Ishikawa (cell line): ENCODE results near the gene IGF2BP3.

ENCODE experiments used
- CEBPB ChIP-seq: IDR thresholded peaks from 2 replicates; pipeline ENCODE4 v1.6.1; 2012
- CREB1 ChIP-seq: IDR thresholded peaks from 2 replicates; pipeline ENCODE4 v1.6.1; 2012; ENCODE audit warnings: low read depth
- EGR1 ChIP-seq: IDR thresholded peaks from 2 replicates; pipeline ENCODE4 v1.6.1; 2012
- EP300 ChIP-seq: IDR thresholded peaks from 2 replicates; pipeline ENCODE4 v1.6.1; 2012; ENCODE audit warnings: borderline replicate concordance
- FOXM1 ChIP-seq: IDR thresholded peaks from 2 replicates; pipeline ENCODE4 v1.6.1; 2012; ENCODE audit warnings: low read depth, borderline replicate concordance
- NFIC ChIP-seq: IDR thresholded peaks from 2 replicates; pipeline ENCODE4 v1.6.1; 2012
- RAD21 ChIP-seq: IDR thresholded peaks from 2 replicates; pipeline ENCODE4 v1.6.1; 2012; ENCODE audit warnings: low read depth
- TAF1 ChIP-seq: IDR thresholded peaks from 2 replicates; pipeline ENCODE4 v1.6.1; 2012; ENCODE audit warnings: low read depth, mild to moderate bottlenecking
- TCF12 ChIP-seq: IDR thresholded peaks from 2 replicates; pipeline ENCODE4 v1.6.1; 2012; ENCODE audit warnings: low read depth
- TEAD4 ChIP-seq: IDR thresholded peaks from 2 replicates; pipeline ENCODE4 v1.6.1; 2012
- YY1 ChIP-seq: IDR thresholded peaks from 2 replicates; pipeline ENCODE4 v1.6.1; 2012; ENCODE audit warnings: low read depth
- ZBTB7A ChIP-seq: IDR thresholded peaks from 2 replicates; pipeline ENCODE4 v1.6.1; 2012; ENCODE audit warnings: low read depth
- TF ChIP-seq, protein P1 (sequence below): IDR thresholded peaks from 2 replicates; pipeline ENCODE4 v1.6.1; 2012
- TF ChIP-seq, protein P2 (sequence below): IDR thresholded peaks from 2 replicates; pipeline ENCODE4 v1.6.1; 2012
- TF ChIP-seq, protein P3 (sequence below): IDR thresholded peaks from 2 replicates; pipeline ENCODE4 v1.6.1; 2012; ENCODE audit warnings: low read depth, mild to moderate bottlenecking

IGF2BP3 gene

GRCh38 chr7:23475576-23475839 is 5.2 kb upstream of the IGF2BP3 start:
- TF ChIP-seq TEAD4 = no peak
- TF ChIP-seq TAF1 = no peak
- TF ChIP-seq ZBTB7A = no peak
- TF ChIP-seq EGR1 = no peak
- TF ChIP-seq EP300 = no peak
- no peak for TF ChIP-seq CEBPB
- TF ChIP-seq, protein P1, sequence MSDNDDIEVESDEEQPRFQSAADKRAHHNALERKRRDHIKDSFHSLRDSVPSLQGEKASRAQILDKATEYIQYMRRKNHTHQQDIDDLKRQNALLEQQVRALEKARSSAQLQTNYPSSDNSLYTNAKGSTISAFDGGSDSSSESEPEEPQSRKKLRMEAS = no peak
- no peak for TF ChIP-seq FOXM1
- TF ChIP-seq, protein P2, sequence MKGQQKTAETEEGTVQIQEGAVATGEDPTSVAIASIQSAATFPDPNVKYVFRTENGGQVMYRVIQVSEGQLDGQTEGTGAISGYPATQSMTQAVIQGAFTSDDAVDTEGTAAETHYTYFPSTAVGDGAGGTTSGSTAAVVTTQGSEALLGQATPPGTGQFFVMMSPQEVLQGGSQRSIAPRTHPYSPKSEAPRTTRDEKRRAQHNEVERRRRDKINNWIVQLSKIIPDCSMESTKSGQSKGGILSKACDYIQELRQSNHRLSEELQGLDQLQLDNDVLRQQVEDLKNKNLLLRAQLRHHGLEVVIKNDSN = no peak

GRCh38 chr7:23474829-23475575 is 4.7 kb upstream of the IGF2BP3 start:
- no peak; the same call in 1 of the 2 replicates for TF ChIP-seq NFIC
- no peak for TF ChIP-seq TAF1
- no peak for TF ChIP-seq YY1
- TF ChIP-seq EP300 = no peak
- TF ChIP-seq, protein P2 = no peak
- TF ChIP-seq, protein P3, sequence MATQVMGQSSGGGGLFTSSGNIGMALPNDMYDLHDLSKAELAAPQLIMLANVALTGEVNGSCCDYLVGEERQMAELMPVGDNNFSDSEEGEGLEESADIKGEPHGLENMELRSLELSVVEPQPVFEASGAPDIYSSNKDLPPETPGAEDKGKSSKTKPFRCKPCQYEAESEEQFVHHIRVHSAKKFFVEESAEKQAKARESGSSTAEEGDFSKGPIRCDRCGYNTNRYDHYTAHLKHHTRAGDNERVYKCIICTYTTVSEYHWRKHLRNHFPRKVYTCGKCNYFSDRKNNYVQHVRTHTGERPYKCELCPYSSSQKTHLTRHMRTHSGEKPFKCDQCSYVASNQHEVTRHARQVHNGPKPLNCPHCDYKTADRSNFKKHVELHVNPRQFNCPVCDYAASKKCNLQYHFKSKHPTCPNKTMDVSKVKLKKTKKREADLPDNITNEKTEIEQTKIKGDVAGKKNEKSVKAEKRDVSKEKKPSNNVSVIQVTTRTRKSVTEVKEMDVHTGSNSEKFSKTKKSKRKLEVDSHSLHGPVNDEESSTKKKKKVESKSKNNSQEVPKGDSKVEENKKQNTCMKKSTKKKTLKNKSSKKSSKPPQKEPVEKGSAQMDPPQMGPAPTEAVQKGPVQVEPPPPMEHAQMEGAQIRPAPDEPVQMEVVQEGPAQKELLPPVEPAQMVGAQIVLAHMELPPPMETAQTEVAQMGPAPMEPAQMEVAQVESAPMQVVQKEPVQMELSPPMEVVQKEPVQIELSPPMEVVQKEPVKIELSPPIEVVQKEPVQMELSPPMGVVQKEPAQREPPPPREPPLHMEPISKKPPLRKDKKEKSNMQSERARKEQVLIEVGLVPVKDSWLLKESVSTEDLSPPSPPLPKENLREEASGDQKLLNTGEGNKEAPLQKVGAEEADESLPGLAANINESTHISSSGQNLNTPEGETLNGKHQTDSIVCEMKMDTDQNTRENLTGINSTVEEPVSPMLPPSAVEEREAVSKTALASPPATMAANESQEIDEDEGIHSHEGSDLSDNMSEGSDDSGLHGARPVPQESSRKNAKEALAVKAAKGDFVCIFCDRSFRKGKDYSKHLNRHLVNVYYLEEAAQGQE = no peak
- no peak for TF ChIP-seq FOXM1
- no peak for TF ChIP-seq CEBPB
- no peak for TF ChIP-seq ZBTB7A
- no peak for TF ChIP-seq EGR1
- TF ChIP-seq TCF12 = no peak
- no peak for TF ChIP-seq CREB1
- no peak for TF ChIP-seq RAD21
- TF ChIP-seq, protein P1 = no peak
- TF ChIP-seq TEAD4 = no peak

DNA sequence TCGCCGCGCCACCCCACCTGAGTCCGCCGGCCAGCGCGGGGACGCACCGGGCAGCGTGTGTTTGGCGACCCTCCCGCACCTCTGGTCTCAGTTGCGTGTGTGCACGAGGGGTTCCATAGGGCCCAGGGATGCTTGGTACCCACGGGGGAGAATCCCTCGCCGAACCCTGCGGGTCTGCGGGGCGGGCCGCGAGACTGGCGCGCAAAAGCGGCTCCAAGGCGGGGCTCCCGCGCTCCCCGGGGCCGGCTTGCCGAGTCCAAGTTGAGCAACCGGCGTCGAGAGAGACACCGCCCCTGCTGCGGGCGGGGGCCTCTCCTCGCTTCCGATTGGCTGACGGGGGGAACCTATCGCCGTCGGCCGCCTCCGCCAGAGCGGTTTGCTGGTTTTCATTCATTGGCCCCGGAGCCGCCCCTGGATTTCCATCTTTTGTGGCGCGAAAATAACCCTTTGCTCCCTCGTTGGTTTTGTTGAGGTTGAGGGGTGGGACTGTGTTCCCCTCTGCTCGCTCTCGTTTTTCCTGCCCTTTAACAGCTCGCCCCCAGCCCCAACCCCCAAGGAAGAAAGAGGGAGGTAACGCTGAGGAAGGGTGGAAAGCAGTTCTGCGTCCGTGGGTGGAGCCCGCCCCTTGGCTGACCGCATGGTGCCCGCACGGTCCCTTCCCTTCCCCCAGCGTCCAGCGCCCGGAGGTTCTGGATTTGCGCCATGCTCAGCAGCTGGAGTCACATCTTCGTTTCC is 4.0 kb upstream of the IGF2BP3 start:
- peak; percentile 61; the same call in 1 of the 2 replicates for TF ChIP-seq EGR1
- TF ChIP-seq CEBPB = peak; percentile 93
- TF ChIP-seq EP300 = peak; percentile 45; the same call in 1 of the 2 replicates
- TF ChIP-seq YY1 = peak; percentile 26; the same call in 1 of the 2 replicates
- TF ChIP-seq, protein P2 = no peak; the same call in 1 of the 2 replicates
- TF ChIP-seq TEAD4 = 0 out of 2 replicates have a peak, but pooled peaks have one; percentile 28
- TF ChIP-seq CREB1 = no peak
- TF ChIP-seq FOXM1 = no peak
- TF ChIP-seq, protein P1 = peak; percentile 90
- TF ChIP-seq ZBTB7A = peak; percentile 89; the same call in 1 of the 2 replicates
- TF ChIP-seq TCF12 = peak; percentile 47
- no peak for TF ChIP-seq RAD21
- TF ChIP-seq NFIC = peak; percentile 54
- TF ChIP-seq, protein P3 = no peak
- peak; percentile 72 for TF ChIP-seq TAF1

DNA sequence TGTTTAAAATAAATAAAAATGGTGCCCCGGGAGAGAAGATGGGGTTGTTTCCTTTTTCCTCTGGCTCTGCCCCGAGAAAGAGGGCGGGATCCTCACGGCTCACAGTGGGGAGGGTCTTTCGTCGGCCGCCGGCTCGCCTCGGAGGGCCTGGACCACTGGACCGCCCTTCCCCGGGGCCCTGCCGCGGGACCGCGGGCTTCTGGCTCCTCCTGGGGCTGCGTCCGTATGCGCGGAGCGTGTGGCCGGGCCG is 3.5 kb upstream of the IGF2BP3 start:
- TF ChIP-seq TCF12 (no peak), EP300 (no peak), YY1 (no peak), EGR1 (no peak), ZBTB7A (no peak; the same call in none of the 2 replicates), TAF1 (no peak), CREB1 (no peak), RAD21 (no peak), CEBPB (no peak), NFIC (no peak), TEAD4 (no peak)
- TF ChIP-seq, protein P3 = no peak
- TF ChIP-seq, protein P1 = no peak
